Astrocyte (in vitro differentiated cells and primary cell): ENCODE results near the gene FAM199X. TPM values are rescaled to one million over a fixed set of nuclear protein-coding genes. Genes with fewer than 3 reads are reported as not detected.

Source experiments
- DNase-seq: peaks from one replicate; pipeline ENCODE4 v3.0.0-alpha.2; 2010; ENCODE audit warnings: low read depth
- FAIRE-seq: peaks from 2 replicates; lab custom pipeline; 2011; peaks lifted over from hg19 to GRCh38; lab: Jason Lieb, UNC
- H2AFZ ChIP-seq: 2 replicates; pipeline ENCODE4 v1.6.0; 2012; ENCODE audit warnings: low read depth, low read length, inconsistent platforms
- H3K27ac ChIP-seq: 2 replicates; pipeline ENCODE4 v1.5.1; 2011; ENCODE audit warnings: low read depth, low read length, inconsistent platforms
- H3K27me3 ChIP-seq: 2 replicates; pipeline ENCODE4 v1.6.0; 2011; ENCODE audit warnings: low read length, inconsistent platforms; ENCODE audit not compliant: insufficient read depth
- H3K36me3 ChIP-seq: 2 replicates; pipeline ENCODE4 v1.5.1; 2011; ENCODE audit warnings: low read length, inconsistent platforms; ENCODE audit not compliant: insufficient read depth
- H3K4me1 ChIP-seq: 2 replicates; pipeline ENCODE4 v1.5.1; 2011; ENCODE audit warnings: low read length, inconsistent platforms; ENCODE audit not compliant: insufficient read depth
- H3K4me2 ChIP-seq: 2 replicates; pipeline ENCODE4 v1.6.0; 2012; ENCODE audit warnings: low read length, inconsistent platforms
- H3K4me3 ChIP-seq: 2 replicates; pipeline ENCODE4 v1.5.1; 2011; ENCODE audit warnings: low read depth, mild to moderate bottlenecking, low read length, inconsistent platforms; ENCODE audit not compliant: insufficient read depth
- H3K79me2 ChIP-seq: 2 replicates; pipeline ENCODE4 v1.6.0; 2012; ENCODE audit warnings: mild to moderate bottlenecking, low read length, inconsistent platforms; ENCODE audit not compliant: insufficient read depth
- H3K9ac ChIP-seq: 2 replicates; pipeline ENCODE4 v1.6.0; 2012; ENCODE audit warnings: mild to moderate bottlenecking, low read length, inconsistent platforms
- H3K9me3 ChIP-seq: 2 replicates; pipeline ENCODE4 v1.5.1; 2012; ENCODE audit warnings: low read depth, mild to moderate bottlenecking, low read length, inconsistent platforms; ENCODE audit not compliant: insufficient read depth
- H4K20me1 ChIP-seq: 2 replicates; pipeline ENCODE4 v1.6.0; 2012; ENCODE audit warnings: low read length, inconsistent platforms; ENCODE audit not compliant: insufficient read depth
- H3K27ac Mint-ChIP-seq: one replicate; pipeline ENCODE4 v1.8.0; 2021; ENCODE audit warnings: mild to moderate bottlenecking, mixed read lengths; ENCODE audit not compliant: unreplicated experiment
- H3K27me3 Mint-ChIP-seq: one replicate; pipeline ENCODE4 v1.8.0; 2021; ENCODE audit warnings: low read depth, mixed read lengths; ENCODE audit not compliant: unreplicated experiment
- H3K36me3 Mint-ChIP-seq: one replicate; pipeline ENCODE4 v1.8.0; 2021; ENCODE audit warnings: low read depth, mixed read lengths; ENCODE audit not compliant: unreplicated experiment
- H3K4me1 Mint-ChIP-seq: one replicate; pipeline ENCODE4 v1.8.0; 2021; ENCODE audit warnings: low read depth, mixed read lengths; ENCODE audit not compliant: unreplicated experiment
- H3K4me3 Mint-ChIP-seq: one replicate; pipeline ENCODE4 v1.8.0; 2021; ENCODE audit warnings: mild to moderate bottlenecking, moderate library complexity, mixed read lengths; ENCODE audit not compliant: unreplicated experiment
- H3K9me3 Mint-ChIP-seq: one replicate; pipeline ENCODE4 v1.8.0; 2021; ENCODE audit warnings: mild to moderate bottlenecking, mixed read lengths; ENCODE audit not compliant: unreplicated experiment
- CTCF ChIP-seq: IDR thresholded peaks from 2 replicates; pipeline ENCODE4 v1.5.1; 2011; ENCODE audit warnings: low read depth, mild to moderate bottlenecking, inconsistent platforms, low read length, moderate library complexity; ENCODE audit not compliant: insufficient read depth
- EZH2 ChIP-seq: IDR thresholded peaks from 2 replicates; pipeline ENCODE4 v1.6.1; 2012; ENCODE audit warnings: mild to moderate bottlenecking, low read length, inconsistent platforms; ENCODE audit not compliant: insufficient read depth
- total RNA-seq: library from RNA; stranded (reverse); gene quantifications from 2 replicates; pipeline ENCODE4 v1.2.1, GENCODE V29; 2021

FAM199X gene
- total RNA-seq, 1 donor from 2014 or later, result 28.8 TPM

GRCh38 chrX:104173841-104174240 lies 7.6 kb downstream of the FAM199X start:
- H3K27me3 Mint-ChIP-seq, result no peaks in the 10 kb centered on the region
- H4K20me1 ChIP-seq, result peaks cover 26% of the 10 kb centered on the region
- H3K79me2 ChIP-seq, result peaks cover 73% of the 10 kb centered on the region
- no peak overlapping the region for H3K4me3 Mint-ChIP-seq
- peaks cover 13% of the 10 kb centered on the region for H3K4me1 Mint-ChIP-seq
- H3K4me3 ChIP-seq, result no peak overlapping the region
- H3K27me3 ChIP-seq, result no peaks in the 10 kb centered on the region
- H3K9me3 Mint-ChIP-seq, result no peaks in the 10 kb centered on the region
- DNase-seq (no peak), FAIRE-seq (no peak)
- TF ChIP-seq CTCF (no peak), EZH2 (no peak)
- H3K36me3 ChIP-seq, result peaks cover 2% of the 10 kb centered on the region
- H2AFZ ChIP-seq, result no peak overlapping the region
- no peaks in the 10 kb centered on the region for H3K9me3 ChIP-seq
- H3K9ac ChIP-seq, result no peak overlapping the region
- H3K27ac Mint-ChIP-seq, result no peak overlapping the region
- no peak overlapping the region for H3K27ac ChIP-seq
- peaks cover 6% of the 10 kb centered on the region for H3K36me3 Mint-ChIP-seq
- H3K4me2 ChIP-seq, result no peak overlapping the region
- H3K4me1 ChIP-seq, result peaks cover under 1% of the 10 kb centered on the region

- peak; percentile 69 for FAIRE-seq
Measured at GRCh38 chrX:104183685-104184084, 17.4 kb downstream of the FAM199X start.

More at GRCh38 chrX:104183685-104184084, 17.4 kb downstream of the FAM199X start:
- Mint-ChIP-seq H3K27me3 (no peaks in the 10 kb centered on the region), H3K36me3 (peaks cover 2% of the 10 kb centered on the region), H3K9me3 (no peaks in the 10 kb centered on the region), H3K4me1 (peaks cover 7% of the 10 kb centered on the region), H3K27ac (no peak overlapping the region), H3K4me3 (no peak overlapping the region)
- DNase-seq, result no peak
- no peaks in the 10 kb centered on the region for H3K27me3 ChIP-seq
- no peak overlapping the region for H3K27ac ChIP-seq
- no peaks in the 10 kb centered on the region for H3K9me3 ChIP-seq
- peaks cover 21% of the 10 kb centered on the region for H4K20me1 ChIP-seq
- H3K4me3 ChIP-seq, result no peak overlapping the region
- peaks cover 53% of the 10 kb centered on the region for H3K79me2 ChIP-seq
- H3K36me3 ChIP-seq, result peaks cover 14% of the 10 kb centered on the region
- no peak overlapping the region for H3K4me2 ChIP-seq
- no peak overlapping the region for H3K9ac ChIP-seq
- no peak for TF ChIP-seq CTCF
- TF ChIP-seq EZH2, result no peak
- H3K4me1 ChIP-seq, result no peaks in the 10 kb centered on the region
- H2AFZ ChIP-seq, result no peak overlapping the region
